22Rv1 (cell line): ENCODE results near the gene PSMG4.

Experiments
- H3K27ac ChIP-seq: fragments of 450-650 bp; 2 replicates; pipeline ENCODE4 v1.5.1; 2017
- ZFX ChIP-seq: fragments of 450-650 bp; IDR thresholded peaks from 2 replicates; pipeline ENCODE4 v1.6.1; 2017; ENCODE audit warnings: antibody characterized with exemption, borderline replicate concordance
- TF ChIP-seq, protein P1 (sequence below): fragments of 450-650 bp; IDR thresholded peaks from 2 replicates; pipeline ENCODE4 v1.5.1; 2017; ENCODE audit warnings: mild to moderate bottlenecking

Gene PSMG4

DNA sequence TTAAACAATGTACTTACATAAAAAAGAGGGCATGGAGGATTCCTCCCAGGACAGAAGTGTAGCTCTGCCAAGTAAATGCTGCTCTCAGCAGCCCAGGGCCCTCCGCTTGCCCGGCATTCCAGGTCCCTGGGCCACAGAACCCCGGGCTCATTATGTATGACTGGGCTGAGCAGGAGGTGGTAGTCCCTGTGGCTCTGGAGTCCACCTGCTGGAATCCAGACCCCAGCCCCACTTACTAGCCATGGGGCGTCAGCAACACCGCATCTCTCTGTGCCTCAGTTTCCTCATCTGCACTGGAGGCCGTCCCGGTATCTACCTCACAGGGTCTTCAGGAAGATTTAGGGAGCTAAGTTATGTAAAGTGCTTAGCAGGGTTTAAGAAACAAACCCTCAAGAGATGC is 55.4 kb downstream of the PSMG4 start:
- no peak overlapping the region for H3K27ac ChIP-seq
- TF ChIP-seq, protein P1, sequence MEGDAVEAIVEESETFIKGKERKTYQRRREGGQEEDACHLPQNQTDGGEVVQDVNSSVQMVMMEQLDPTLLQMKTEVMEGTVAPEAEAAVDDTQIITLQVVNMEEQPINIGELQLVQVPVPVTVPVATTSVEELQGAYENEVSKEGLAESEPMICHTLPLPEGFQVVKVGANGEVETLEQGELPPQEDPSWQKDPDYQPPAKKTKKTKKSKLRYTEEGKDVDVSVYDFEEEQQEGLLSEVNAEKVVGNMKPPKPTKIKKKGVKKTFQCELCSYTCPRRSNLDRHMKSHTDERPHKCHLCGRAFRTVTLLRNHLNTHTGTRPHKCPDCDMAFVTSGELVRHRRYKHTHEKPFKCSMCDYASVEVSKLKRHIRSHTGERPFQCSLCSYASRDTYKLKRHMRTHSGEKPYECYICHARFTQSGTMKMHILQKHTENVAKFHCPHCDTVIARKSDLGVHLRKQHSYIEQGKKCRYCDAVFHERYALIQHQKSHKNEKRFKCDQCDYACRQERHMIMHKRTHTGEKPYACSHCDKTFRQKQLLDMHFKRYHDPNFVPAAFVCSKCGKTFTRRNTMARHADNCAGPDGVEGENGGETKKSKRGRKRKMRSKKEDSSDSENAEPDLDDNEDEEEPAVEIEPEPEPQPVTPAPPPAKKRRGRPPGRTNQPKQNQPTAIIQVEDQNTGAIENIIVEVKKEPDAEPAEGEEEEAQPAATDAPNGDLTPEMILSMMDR, result no peak
- no peak for TF ChIP-seq ZFX

GRCh38 chr6:3314621-3315467 is 56.1 kb downstream of the PSMG4 start:
- no peak overlapping the region for H3K27ac ChIP-seq
- TF ChIP-seq, protein P1, result no peak
- TF ChIP-seq ZFX, result no peak

- TF ChIP-seq ZFX, result no peak
- TF ChIP-seq, protein P1, result no peak
- H3K27ac ChIP-seq, result no peak overlapping the region
These were observed 57.1 kb downstream of the PSMG4 start for GRCh38 chr6:3315841-3316240.

- TF ChIP-seq, protein P1, result no peak
- no peak for TF ChIP-seq ZFX
- no peak overlapping the region for H3K27ac ChIP-seq
These were observed 57.6 kb downstream of the PSMG4 start for GRCh38 chr6:3316331-3316730.

DNA sequence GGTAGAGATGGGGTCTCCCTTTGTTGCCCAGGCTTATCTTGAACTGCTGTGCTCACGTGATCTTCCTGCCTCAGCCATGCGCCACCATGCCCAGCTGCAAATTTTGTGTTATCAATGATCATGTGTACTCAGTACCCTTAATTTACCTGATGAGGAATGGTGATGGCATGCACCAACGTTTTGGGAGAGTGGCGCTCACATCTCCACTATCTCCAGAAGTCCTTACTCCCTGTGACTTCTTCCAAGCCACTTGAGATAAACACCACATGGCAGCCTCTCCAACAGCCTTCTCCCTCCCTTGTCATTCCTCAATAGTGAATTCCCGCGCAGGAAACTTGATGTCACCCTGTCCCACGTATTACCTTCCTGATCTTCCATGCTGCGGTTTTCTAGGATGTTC is 58.1 kb downstream of the PSMG4 start:
- no peak for TF ChIP-seq ZFX
- TF ChIP-seq, protein P1, result no peak
- H3K27ac ChIP-seq, result no peak overlapping the region
